Measurements from ENCODE around the gene DDRGK1. TPM values are rescaled to one million over a fixed set of nuclear protein-coding genes. Genes with fewer than 3 reads are reported as not detected.
A peak's percentile ranks its signal among the peaks of the same experiment; 100 is the strongest.

Gene DDRGK1
- polyA plus RNA-seq, 4 donors: 37.1 to 96.9 (median 69.9) TPM

DNA sequence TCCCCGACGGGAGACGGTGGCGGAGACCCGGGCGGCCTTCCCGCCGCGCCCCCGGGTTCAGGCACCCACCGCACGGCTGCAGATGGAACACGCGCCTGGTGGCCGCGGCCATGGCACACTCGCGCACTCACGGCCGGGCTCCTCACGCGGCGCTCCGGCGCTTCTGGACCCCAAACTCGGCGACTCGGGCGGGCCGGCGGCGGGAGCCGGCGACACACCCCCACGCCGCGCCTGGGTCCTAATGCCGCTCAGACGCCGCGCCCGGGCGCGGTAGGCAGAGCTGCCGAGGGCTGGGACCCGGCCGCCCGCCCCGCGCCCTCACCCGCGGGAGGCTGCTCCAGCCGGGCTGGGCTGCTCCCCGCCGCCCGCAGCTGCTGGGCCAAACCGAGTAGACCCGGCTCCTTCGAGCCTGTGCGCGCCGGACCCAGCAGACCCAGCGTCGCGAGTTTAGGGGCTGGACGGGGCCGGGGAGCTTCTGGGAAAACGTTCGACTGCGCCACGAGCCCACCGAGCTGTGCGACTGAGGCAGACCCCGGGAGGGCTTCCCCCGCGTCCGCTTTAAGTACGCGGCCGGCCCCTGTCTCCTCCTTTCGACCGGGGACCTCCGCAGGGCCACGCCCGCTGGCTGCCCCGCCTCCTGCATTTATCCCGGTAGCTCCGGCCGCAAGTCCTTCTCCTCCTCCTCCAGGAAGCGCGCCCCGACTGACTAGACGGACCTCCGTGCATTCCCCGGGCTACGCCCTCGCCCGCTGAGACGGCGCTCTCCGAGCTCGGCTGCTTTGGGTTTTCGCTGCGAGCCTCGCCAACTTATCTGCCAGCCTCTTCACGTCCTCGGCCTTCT lies 34.8 kb upstream of the DDRGK1 start, which contains the start of gene SLC4A11:
Gene SLC4A11, minus strand, starts transcription at position 165 of the 841 bp plus-strand sequence. Its CDS starts 53 bp downstream, at position 112.
- no peak within 1 kb of the TSS for H3K27ac ChIP-seq (ENCODE audit: low read depth in 1 of 3, low read length in 2 of 3)
- H3K36me3 ChIP-seq (ENCODE audit: control insufficient read depth in 3 of 3, insufficient read depth in 2 of 3, low read depth in 1 of 3, low read length in 3 of 3): no peaks in the 10 kb centered on the region
- H3K4me1 ChIP-seq (ENCODE audit: control insufficient read depth in 3 of 3, insufficient read depth in 2 of 3, low read depth in 1 of 3, low read length in 2 of 3): peaks cover 0 to 17% (median 0%) of the 10 kb centered on the region in 3 donors
- DNase-seq: peak; percentile 57 to 77
- peaks cover 0 to 4% of the 10 kb centered on the region in 2 donors for H3K9me3 ChIP-seq (ENCODE audit: control insufficient read depth in 2 of 2, insufficient read depth in 1 of 2, low read depth in 1 of 2, low read length in 1 of 2)
- 0 to 1% (median 1%) methylated on average over 58 to 107 of the region's 107 CpGs for WGBS, 3 donors
- no peak for FAIRE-seq
- H3K4me3 ChIP-seq (ENCODE audit: low read depth in 1 of 3, low read length in 3 of 3): peak within 1 kb of the TSS; percentile 46 to 80 (median 48)
- H3K27me3 ChIP-seq (ENCODE audit: control insufficient read depth in 3 of 3, insufficient read depth in 3 of 3, low read length in 3 of 3): peaks cover 5 to 71% (median 30%) of the 10 kb centered on the region in 3 donors

DNA sequence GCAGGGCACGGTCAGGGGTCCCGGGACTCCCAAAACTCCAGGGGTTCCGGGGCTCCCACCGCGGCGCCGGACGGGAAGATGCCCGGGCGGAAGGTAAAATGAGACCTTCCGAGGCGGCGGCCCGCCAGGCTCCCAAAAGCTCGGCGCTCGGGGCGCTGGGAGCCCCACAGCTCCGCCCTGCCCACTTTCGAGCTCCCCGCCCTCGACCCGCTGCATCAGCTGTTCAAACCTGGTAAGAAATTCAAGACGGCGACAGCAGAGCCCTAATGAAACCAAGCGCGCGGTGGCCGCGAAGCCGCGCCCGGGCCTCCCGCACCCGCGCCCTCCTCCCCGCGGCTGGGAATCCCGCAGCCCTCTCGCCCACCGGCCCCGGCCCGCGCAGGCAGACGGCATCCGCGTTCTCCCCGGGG lies 34.1 kb upstream of the DDRGK1 start:
- Histone ChIP-seq H3K27ac (ENCODE audit: low read depth in 1 of 3, low read length in 2 of 3) (no peak overlapping the region), H3K27me3 (ENCODE audit: control insufficient read depth in 3 of 3, insufficient read depth in 3 of 3, low read length in 3 of 3) (peaks cover 5 to 67% (median 30%) of the 10 kb centered on the region in 3 donors), H3K4me3 (ENCODE audit: low read depth in 1 of 3, low read length in 3 of 3) (peak overlapping the region; percentile 23 to 80 (median 42)), H3K9me3 (ENCODE audit: control insufficient read depth in 2 of 2, insufficient read depth in 1 of 2, low read depth in 1 of 2, low read length in 1 of 2) (peaks cover 0 to 4% of the 10 kb centered on the region in 2 donors), H3K36me3 (ENCODE audit: control insufficient read depth in 3 of 3, insufficient read depth in 2 of 3, low read depth in 1 of 3, low read length in 3 of 3) (no peaks in the 10 kb centered on the region), H3K4me1 (ENCODE audit: control insufficient read depth in 3 of 3, insufficient read depth in 2 of 3, low read depth in 1 of 3, low read length in 2 of 3) (peaks cover 0 to 17% (median 0%) of the 10 kb centered on the region in 3 donors)
- 1 to 2% (median 1%) methylated on average over 16 to 48 of the region's 48 CpGs for WGBS, 3 donors
- FAIRE-seq (no peak), DNase-seq (peak; percentile 10 to 43)

DNA sequence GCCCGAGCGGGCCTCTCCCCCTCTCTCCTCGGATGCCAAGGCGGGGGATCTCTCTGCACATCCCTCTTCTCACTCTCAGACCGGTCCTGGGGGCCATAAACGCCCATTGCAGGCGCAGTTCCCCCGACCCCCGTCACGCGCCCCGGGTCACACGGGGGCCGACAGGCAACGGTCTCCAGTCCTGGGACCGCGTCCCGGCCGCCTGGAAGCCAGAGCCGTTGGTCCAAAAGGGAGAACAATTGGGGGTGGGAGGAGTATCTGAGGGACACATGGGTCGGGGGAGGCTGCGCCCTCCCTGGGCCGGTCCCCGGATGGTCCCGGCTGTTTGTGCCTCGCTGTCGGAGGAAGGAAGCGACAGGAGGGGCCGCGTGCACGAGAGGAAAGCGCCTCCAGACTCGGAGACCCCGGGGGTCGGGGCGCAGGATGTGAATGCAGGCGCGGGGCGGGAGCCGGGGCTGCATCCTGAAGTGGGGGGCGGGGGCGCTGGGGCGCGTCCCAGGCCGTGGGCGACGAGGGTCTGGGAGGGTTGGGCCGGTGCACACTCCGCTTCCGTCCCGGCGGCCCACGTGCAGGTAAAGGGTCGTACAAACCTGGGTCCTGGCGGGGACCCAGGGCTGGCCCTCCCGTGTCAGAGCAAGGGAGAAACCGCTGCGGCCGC lies 33.6 kb upstream of the DDRGK1 start:
- H3K27me3 ChIP-seq (ENCODE audit: control insufficient read depth in 3 of 3, insufficient read depth in 3 of 3, low read length in 3 of 3): peaks cover 5 to 63% (median 30%) of the 10 kb centered on the region in 3 donors
- H3K4me1 ChIP-seq (ENCODE audit: control insufficient read depth in 3 of 3, insufficient read depth in 2 of 3, low read depth in 1 of 3, low read length in 2 of 3): peaks cover 0 to 17% (median 0%) of the 10 kb centered on the region in 3 donors
- WGBS, 3 donors: 2 to 5% (median 3%) methylated on average over 44 to 59 of the region's 59 CpGs
- DNase-seq (peak in 1 of 2 donors; percentile 28), FAIRE-seq (no peak)
- no peak overlapping the region for H3K27ac ChIP-seq (ENCODE audit: low read depth in 1 of 3, low read length in 2 of 3)
- peak overlapping the region; percentile 23 to 80 (median 34) for H3K4me3 ChIP-seq (ENCODE audit: low read depth in 1 of 3, low read length in 3 of 3)
- no peaks in the 10 kb centered on the region for H3K36me3 ChIP-seq (ENCODE audit: control insufficient read depth in 3 of 3, insufficient read depth in 2 of 3, low read depth in 1 of 3, low read length in 3 of 3)
- H3K9me3 ChIP-seq (ENCODE audit: control insufficient read depth in 2 of 2, insufficient read depth in 1 of 2, low read depth in 1 of 2, low read length in 1 of 2): peaks cover 0 to 4% of the 10 kb centered on the region in 2 donors

DNA sequence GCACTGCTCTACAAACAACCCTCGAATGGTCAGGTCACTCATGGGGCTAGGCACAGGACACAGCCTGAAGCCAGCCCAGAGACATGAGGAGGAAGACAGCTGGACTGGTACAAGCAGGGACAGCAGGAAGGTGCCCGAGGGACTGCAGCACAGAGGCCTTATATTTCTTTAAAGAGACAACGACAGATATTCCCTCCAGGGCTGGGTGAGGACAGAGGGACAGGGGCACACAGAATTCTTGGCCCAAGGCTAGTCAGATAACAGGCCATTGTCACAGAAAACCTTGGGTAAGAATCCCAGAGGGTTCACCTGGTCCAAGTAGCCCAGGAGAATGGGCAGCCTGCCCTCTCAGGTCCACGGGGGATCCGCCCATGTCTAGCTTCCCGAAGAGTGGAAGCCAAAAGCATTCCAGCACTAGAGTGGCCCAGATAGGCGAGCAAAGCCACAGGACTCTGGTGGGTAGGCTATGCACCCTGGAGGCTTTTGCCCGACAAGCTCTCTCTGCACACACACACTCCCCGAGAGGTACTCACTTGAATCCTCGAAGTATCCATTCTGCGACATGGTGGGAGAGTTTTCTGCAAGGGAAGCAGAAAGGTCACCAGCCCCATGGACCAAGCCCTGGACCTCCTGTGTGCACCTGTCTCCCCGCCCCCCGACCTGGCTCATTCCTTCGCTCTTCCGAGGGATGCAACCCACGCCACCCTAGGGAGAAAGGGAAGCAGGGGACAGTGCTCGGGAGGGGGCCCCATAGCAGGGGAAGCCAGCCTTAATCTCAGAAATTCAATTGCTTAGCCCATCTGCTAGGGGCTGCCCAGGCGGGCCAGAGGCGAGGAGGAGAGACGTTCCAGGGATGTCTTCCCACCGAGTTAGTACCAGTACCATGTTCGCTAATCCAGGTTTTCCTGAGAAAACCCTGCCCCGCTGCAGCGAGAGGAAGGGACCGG lies 32.8 kb upstream of the DDRGK1 start:
- H3K4me3 ChIP-seq (ENCODE audit: low read depth in 1 of 3, low read length in 3 of 3): no peak overlapping the region
- peaks cover 0 to 17% (median 0%) of the 10 kb centered on the region in 3 donors for H3K4me1 ChIP-seq (ENCODE audit: control insufficient read depth in 3 of 3, insufficient read depth in 2 of 3, low read depth in 1 of 3, low read length in 2 of 3)
- H3K36me3 ChIP-seq (ENCODE audit: control insufficient read depth in 3 of 3, insufficient read depth in 2 of 3, low read depth in 1 of 3, low read length in 3 of 3): no peaks in the 10 kb centered on the region
- peaks cover 0 to 4% of the 10 kb centered on the region in 2 donors for H3K9me3 ChIP-seq (ENCODE audit: control insufficient read depth in 2 of 2, insufficient read depth in 1 of 2, low read depth in 1 of 2, low read length in 1 of 2)
- H3K27ac ChIP-seq (ENCODE audit: low read depth in 1 of 3, low read length in 2 of 3): no peak overlapping the region
- no peak for FAIRE-seq
- no peak for DNase-seq
- 41 to 60% (median 49%) methylated on average over 24 to 25 of the region's 25 CpGs for whole genome bisulfite sequencing, 3 donors
- H3K27me3 ChIP-seq (ENCODE audit: control insufficient read depth in 3 of 3, insufficient read depth in 3 of 3, low read length in 3 of 3): peaks cover 5 to 62% (median 29%) of the 10 kb centered on the region in 3 donors

DNA sequence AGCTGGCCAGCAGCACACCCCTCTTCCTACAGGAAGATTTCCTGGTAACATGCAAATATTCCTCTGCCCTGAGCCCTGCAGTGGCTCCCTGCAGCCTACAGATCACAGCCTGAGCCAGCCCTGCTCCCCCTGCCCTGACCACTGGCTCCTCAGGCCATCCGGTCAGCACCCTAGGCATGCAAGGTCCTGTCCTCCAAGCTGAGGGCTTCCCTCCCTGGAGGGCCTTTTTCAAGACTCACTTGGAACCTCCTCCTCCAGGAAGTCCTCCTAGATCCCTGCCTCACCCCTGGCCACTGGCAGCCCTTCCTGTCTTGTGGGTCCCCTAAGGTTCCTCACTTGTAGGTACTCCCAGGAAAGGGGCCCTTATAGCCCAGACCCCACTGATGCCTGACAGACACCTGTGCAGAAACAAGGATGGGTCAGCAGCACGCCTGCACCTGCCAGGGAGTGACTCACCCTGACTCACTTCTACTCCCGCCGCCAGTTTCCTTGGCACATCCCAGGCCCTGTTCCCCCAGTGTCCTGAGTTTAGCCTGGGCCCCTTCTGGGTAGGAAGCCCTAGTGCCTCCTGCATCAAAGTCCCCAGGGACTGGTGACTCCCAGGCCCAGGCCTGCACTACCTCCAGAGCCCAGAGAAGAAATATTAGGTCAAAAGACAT lies 31.3 kb upstream of the DDRGK1 start:
- H3K27ac ChIP-seq (ENCODE audit: low read depth in 1 of 3, low read length in 2 of 3): no peak overlapping the region
- FAIRE-seq (no peak), DNase-seq (no peak)
- peaks cover 5 to 47% (median 24%) of the 10 kb centered on the region in 3 donors for H3K27me3 ChIP-seq (ENCODE audit: control insufficient read depth in 3 of 3, insufficient read depth in 3 of 3, low read length in 3 of 3)
- peaks cover 0 to 4% of the 10 kb centered on the region in 2 donors for H3K9me3 ChIP-seq (ENCODE audit: control insufficient read depth in 2 of 2, insufficient read depth in 1 of 2, low read depth in 1 of 2, low read length in 1 of 2)
- no peaks in the 10 kb centered on the region for H3K36me3 ChIP-seq (ENCODE audit: control insufficient read depth in 3 of 3, insufficient read depth in 2 of 3, low read depth in 1 of 3, low read length in 3 of 3)
- H3K4me3 ChIP-seq (ENCODE audit: low read depth in 1 of 3, low read length in 3 of 3): no peak overlapping the region
- WGBS, 3 donors: 28 to 63% (median 49%) methylated on average over 4 of the region's 4 CpGs
- H3K4me1 ChIP-seq (ENCODE audit: control insufficient read depth in 3 of 3, insufficient read depth in 2 of 3, low read depth in 1 of 3, low read length in 2 of 3): peaks cover 0 to 17% (median 0%) of the 10 kb centered on the region in 3 donors

DNA sequence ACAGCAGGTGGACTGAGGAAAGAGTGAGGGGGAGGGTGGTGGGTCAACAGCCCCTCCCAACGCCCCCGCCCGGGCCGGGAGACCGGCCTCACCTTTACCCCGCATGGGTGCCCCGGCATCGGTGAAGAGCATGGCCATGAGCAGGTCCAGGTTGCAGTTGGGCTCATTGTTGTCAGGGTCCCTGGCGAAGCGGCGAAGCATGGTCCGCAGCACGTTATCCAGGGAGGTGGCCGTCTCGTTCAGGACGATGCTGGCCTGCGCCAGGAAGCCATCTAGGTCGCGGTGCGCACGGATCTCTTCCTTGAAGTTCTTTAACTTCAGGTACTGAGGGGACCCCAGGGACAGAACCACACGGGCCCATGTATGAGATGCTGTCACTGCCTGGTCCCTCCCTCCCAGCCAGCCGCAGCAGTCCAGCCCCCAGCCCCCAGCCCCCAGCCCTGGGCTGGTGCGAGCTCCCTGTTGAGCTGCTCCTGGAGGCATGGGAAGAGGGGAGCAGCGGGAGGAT lies 29.6 kb upstream of the DDRGK1 start:
- Histone ChIP-seq H3K27me3 (ENCODE audit: control insufficient read depth in 3 of 3, insufficient read depth in 3 of 3, low read length in 3 of 3) (peaks cover 5 to 32% (median 16%) of the 10 kb centered on the region in 3 donors), H3K27ac (ENCODE audit: low read depth in 1 of 3, low read length in 2 of 3) (no peak overlapping the region), H3K9me3 (ENCODE audit: control insufficient read depth in 2 of 2, insufficient read depth in 1 of 2, low read depth in 1 of 2, low read length in 1 of 2) (peaks cover 0 to 4% of the 10 kb centered on the region in 2 donors), H3K4me3 (ENCODE audit: low read depth in 1 of 3, low read length in 3 of 3) (no peak overlapping the region), H3K4me1 (ENCODE audit: control insufficient read depth in 3 of 3, insufficient read depth in 2 of 3, low read depth in 1 of 3, low read length in 2 of 3) (peaks cover 0 to 8% (median 0%) of the 10 kb centered on the region in 3 donors), H3K36me3 (ENCODE audit: control insufficient read depth in 3 of 3, insufficient read depth in 2 of 3, low read depth in 1 of 3, low read length in 3 of 3) (no peaks in the 10 kb centered on the region)
- FAIRE-seq (no peak), DNase-seq (no peak)
- 81 to 91% (median 88%) methylated on average over 24 to 25 of the region's 25 CpGs for WGBS, 3 donors

DNA sequence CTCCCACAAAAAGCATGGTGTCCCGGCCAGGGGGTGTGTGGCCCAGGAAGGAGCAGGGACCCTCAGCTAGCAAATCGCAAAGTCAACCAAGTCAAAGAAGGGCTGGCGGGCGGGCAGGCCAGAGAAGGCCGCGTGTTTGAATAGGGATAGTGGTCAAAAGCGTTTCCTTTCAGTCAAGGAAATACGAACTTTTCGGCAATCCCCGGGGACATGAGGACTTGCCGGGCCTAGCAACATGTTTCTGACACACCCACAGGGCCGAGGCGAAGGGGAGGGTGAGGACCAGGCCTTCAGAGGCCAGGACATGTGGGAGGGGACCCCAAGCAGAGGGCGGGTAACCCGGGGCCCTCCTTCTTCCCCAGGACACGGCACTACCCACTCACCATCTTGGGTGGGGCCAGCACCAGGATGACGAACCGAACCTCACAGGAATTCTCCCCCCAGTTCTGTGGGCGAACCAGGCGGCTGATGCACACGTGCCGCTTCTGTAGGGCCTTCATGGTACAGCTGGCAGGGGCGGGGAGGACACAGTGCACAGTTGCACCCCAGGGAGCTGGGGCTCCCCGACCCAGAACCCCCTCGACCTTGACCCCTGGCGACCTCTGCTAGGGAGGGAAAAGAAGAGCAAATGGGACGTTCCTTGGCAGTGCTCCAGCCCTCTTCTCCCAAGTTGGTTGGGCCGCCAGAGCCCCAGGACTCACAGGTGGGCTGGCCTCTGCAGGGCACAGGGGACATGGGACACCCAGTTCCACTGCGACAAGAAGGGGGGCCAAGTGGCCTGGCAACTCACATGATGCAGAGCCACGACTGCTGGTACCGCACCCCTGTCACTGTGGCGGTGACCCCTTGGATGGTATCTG lies 28.9 kb upstream of the DDRGK1 start:
- WGBS, 3 donors: 82 to 86% (median 84%) methylated on average over 30 to 32 of the region's 32 CpGs
- Histone ChIP-seq H3K4me3 (ENCODE audit: low read depth in 1 of 3, low read length in 3 of 3) (no peak overlapping the region), H3K9me3 (ENCODE audit: control insufficient read depth in 2 of 2, insufficient read depth in 1 of 2, low read depth in 1 of 2, low read length in 1 of 2) (peaks cover 0 to 4% of the 10 kb centered on the region in 2 donors), H3K27ac (ENCODE audit: low read depth in 1 of 3, low read length in 2 of 3) (no peak overlapping the region), H3K27me3 (ENCODE audit: control insufficient read depth in 3 of 3, insufficient read depth in 3 of 3, low read length in 3 of 3) (peaks cover 5 to 27% (median 16%) of the 10 kb centered on the region in 3 donors), H3K36me3 (ENCODE audit: control insufficient read depth in 3 of 3, insufficient read depth in 2 of 3, low read depth in 1 of 3, low read length in 3 of 3) (no peaks in the 10 kb centered on the region), H3K4me1 (ENCODE audit: control insufficient read depth in 3 of 3, insufficient read depth in 2 of 3, low read depth in 1 of 3, low read length in 2 of 3) (peaks cover 0 to 6% (median 0%) of the 10 kb centered on the region in 3 donors)
- FAIRE-seq (no peak), DNase-seq (no peak)
